A549 treated with Mapracorat at 1 μM for 4 hours (cell line): ENCODE measurements around the gene DEUP1. TPM values are rescaled to one million over a fixed set of nuclear protein-coding genes. Genes with fewer than 3 reads are reported as not detected.

Experiments
- total RNA-seq: library from RNA; stranded (reverse); fragments of 200-300 nt; extraction: Qiagen RNA extraction; gene quantifications from 5 replicates; pipeline ENCODE4 v1.2.3, GENCODE V29; 2022

The DEUP1 gene
- total RNA-seq, result not detected in 5 replicates

GRCh38 chr11:93330446-93330984, at the start of gene DEUP1:
Gene DEUP1 (plus strand): TSS chr11:93330742. CDS start chr11:93332260, 1,518 bp downstream.

Other genes with a start within 250 kb of the DEUP1 start
- 11.7 to 18.5 TPM (median 16.5 TPM) in 5 replicates for gene SLC36A4, start 132.8 kb upstream of the DEUP1 start, total RNA-seq
- gene SMCO4, start 212.6 kb downstream of the DEUP1 start, total RNA-seq, result 18.8 to 26.7 TPM (median 23.3 TPM) in 5 replicates